Central memory CD4-positive, alpha-beta T cell (primary cell): Measurements from ENCODE around the gene ARVCF.

Source experiments
- DNase-seq: peaks from one replicate; pipeline ENCODE4 v3.0.0; 2022

ARVCF gene

DNA sequence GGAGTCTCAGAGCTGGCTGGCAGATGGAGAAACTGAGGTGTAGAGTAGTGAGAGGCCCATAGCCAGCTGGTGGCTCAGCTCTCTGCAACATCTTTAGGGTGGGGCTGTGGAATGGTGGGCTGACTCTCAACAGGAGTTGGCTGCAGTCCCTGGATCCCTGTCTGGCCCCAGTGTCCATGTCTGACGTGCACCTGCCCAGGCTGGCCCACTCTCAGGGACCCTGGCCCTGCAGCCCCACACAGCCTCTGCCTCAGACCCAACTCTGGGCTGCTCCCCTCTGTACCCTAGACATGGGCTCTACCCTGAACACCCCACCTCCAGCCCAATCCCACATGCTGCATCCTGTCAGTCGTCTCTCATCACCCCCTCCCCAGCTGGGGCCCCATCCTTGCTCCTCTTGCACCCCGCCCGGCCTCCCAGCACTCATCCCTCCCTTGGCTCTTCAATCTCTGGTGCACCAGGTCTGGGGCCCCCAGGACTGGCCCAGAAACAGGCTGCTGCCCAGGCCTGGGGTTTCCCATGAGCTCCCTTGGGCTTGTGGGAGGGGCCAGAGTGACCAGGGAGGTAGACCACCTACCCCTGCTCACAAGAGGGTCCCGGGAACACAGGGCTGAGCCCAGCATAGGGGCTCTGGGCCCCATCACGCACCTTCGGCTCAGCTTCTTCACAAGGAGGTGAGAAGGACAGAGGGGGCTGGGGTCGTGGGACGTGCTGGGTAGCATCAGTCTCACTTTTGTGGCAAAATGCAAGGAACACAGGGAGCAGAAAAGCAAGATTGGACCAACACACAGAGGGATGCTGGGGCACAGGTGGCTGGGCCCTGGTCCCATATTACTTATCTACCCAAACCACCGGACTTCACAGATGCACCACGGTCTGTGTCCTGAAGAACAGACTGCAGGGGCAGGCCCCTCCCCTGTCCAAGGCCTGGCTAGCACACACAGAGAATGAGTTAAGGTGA lies 31.5 kb downstream of the ARVCF start:
- DNase-seq = no peak

DNA sequence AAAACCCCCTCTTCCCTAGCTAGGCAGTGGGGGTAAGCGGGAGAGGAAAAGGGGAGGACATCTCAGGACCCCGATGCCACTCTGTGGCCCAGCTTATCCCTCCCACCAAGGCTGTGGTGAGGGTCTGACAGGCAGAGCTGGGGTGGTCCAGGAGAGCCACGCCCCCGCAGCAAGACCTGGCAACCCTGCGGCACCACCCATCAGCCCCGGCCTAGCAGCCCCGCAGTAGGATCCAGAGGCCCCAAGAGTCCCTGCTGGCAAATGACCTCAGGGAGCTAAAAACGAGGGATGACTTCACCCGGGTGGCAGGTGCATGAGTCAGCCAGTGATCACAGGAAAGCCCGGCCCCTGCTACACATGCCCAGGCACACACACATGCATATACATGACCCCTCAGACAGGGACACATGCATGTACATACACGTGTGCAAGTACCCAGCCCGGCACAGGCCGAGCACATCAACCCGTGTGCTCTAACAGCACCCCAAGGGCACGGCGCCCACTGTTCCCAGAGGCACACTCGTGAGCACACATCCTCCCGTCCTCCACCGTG lies 32.3 kb downstream of the ARVCF start:
- no peak for DNase-seq

DNA sequence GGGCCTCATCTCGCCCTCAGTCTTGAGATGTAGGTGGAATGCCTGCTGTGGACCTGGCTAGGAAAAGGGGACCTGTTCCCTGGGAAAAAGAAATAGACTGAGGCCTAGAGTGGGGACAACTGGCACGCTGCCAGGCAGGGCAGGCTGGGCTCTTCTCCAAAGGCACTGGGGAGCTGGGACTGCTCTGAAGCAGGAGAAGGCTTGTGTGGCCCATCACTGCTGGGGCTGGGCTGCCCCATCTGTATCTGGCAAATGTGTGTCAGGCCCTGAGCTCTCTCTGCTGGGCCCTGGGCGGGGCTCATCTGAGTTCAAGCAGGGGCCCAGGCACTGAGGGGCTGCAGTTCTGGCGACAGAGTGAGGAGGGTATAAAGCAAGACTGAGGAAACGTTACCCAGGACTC lies 32.9 kb downstream of the ARVCF start:
- DNase-seq = no peak

DNA sequence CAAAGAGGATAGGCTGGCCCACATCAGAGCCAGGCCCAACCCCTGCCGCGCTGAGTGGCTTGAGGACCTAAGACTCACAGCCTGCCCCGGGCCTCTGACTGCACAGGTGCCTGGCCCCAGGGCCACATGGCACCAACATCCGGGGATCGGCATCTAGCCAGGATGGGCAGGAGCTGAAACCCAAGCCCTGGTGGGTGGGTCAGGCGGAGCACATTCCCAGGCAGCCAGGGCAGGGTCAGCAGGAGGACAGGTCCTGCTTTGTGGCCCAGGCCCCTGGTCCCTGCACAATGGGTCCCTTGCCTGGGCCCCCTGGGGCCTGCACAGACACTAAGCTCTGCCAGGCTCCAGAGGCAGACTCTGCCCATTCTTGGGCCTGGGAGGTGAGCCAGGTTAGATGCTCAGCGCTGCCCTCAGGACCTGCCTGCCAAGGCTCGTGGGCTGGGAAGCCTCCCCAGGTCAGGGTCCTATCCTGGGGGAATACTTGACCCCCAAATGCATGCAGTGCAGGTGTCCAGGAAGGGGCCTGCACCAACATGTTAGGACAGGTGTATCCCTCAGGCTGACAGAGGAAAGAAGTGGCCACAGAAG lies 33.5 kb downstream of the ARVCF start:
- no peak for DNase-seq

DNA sequence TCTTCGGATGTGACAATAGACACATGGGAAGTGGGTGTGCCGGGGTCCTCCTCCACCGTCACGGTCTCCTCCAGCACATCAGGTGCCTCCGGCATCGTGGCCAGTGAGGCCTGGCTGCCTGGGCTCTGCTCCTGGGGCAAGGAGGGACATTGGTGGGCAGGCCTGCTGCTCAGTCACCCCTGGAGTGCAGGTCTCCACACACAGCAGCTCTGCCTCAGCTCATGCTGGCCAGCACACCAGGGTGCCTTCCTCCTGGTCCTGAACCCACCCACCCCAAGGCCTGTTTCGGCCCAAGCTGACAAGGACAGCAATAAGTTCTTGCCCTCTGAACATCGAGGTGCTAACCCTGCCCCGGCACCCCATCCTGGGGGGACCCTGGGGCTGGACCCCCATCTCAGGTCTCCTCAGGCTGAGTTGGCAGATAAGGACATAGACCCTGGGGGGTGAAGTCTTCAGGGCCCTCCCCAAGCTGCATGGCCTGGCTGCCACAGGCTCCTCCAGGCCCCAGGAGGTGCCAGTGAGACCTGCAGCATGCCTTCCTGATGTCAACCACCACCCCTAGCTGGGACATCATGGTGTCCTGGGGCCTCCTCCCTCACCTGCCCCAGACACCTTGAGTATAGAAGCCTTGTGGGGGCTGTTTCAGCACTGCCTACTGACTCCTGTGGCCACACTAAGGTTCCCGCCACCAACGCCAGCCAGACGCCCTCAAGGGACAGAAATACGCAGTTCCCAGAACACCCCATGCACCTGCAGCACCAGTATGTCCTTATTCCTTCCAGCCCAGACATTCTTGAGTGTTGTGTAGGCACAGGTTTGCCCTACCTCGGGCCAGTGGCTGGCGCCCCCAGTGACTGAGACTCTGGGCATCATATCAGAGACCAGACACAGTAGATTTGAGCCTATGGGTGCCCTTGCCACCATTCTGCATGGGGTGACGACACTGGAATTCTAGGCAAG lies 34.4 kb downstream of the ARVCF start:
- no peak for DNase-seq

DNA sequence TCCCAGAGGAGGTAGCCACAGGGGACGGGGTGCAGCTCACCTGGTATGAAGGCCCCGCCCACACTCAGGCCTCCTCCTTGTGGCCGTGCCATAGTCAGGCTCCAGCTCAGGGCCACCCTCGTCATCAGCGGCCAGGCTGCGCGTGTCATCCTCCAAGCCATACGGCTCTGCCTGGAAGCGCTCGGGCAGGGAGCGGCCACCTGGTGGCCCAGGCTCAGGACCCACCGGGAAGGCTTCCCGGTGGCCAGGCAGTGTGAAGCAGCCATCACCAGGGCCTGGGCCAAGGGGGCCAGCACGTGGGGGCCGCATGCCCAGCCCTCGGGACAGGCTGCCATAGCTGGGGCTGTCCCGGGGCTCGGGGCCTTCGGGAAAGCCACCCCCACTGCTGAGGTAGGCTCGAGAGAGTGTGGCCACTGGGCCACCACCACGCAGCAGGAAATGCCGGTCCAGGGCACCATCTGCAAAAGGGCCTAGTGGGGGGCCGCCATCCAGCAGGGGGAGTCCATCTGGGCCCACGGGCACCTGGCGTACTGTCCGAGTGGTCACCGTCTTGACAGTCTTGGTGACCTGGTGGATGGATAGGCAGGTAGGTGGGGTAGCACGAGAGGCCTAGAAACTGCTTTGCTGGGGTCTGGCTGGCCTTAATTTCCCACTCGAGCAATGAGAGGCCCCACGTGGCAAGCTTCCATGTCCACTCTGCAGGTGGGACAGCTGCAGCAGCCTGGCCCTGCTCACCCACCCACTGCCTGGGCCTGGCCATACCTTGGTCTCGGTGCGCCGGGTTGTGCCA lies 35.3 kb downstream of the ARVCF start:
- DNase-seq = no peak

DNA sequence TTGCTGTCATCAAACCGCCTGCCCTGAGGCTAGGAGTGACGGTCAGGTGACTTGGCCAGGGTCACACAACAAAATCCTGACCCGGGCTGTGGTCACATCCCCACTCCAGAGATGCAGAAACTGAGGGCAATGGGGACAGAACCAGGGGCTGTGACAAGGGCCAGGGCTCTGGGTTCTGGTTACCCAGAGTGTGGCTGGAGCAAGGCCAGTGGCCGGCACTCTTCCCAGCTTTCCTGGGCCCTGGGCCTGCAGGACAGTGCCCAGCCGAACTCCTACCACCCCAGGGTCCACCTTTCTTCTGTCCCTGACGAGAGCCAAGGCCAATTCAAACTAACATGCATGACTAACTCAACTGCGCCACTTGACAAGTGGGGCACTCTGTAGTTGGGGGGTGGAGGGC lies 35.9 kb downstream of the ARVCF start:
- DNase-seq = no peak

DNA sequence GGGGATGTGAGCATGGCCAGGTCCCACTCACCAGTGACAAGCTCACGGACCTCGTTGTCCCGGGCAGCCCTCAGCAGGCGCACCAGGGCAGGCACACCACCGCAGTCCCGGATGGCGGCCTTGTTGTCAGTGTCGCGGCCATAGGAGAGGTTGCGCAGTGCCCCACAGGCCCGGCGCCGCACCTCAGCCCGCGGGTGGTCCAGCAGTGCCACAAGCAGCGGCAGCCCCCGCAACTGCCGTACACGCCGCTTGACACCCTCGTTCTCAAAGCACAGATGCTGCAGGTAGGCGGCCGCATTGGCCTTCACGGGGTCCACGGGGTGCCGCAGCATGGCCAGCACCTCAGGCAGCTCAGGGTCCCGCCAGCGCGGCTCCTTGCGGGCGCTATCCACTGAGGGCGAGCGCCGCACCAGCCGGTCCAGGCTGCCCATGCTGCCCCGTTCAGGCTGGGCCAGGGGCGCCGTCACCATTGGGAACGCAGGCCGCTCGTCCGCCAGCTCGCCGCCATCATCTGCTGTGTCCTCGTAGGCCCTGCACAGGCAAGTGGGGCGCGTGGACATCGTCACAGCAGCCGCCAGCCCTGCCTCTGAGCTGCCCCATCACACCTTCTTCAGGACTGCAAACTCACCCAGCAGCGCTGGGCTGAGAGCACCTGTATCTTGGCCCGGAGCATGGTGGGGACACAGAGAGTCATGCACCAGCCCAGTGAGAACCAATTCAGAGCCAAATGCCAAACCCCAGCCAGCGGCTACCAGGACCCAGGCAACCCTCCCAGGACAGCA lies 36.7 kb downstream of the ARVCF start:
- no peak for DNase-seq

DNA sequence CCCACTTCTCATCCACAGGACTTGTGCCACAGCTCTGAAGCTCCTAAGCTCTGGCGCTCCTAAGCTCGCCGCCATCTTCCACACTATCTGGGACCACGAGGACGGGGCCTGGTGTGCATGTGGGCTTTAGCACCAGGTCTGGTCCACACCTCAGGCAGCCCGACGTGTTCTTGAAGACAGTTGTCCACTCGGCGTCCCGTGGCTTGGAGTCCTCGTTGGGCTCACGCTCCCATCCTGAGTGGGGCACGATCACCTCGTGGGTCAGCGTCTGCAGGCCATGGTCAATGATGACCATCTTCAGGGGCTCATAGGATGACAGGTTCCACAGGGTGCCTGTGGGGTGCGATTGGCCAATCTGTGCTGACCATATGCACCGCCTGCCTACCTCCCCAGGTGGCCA lies 37.9 kb downstream of the ARVCF start:
- no peak for DNase-seq

DNA sequence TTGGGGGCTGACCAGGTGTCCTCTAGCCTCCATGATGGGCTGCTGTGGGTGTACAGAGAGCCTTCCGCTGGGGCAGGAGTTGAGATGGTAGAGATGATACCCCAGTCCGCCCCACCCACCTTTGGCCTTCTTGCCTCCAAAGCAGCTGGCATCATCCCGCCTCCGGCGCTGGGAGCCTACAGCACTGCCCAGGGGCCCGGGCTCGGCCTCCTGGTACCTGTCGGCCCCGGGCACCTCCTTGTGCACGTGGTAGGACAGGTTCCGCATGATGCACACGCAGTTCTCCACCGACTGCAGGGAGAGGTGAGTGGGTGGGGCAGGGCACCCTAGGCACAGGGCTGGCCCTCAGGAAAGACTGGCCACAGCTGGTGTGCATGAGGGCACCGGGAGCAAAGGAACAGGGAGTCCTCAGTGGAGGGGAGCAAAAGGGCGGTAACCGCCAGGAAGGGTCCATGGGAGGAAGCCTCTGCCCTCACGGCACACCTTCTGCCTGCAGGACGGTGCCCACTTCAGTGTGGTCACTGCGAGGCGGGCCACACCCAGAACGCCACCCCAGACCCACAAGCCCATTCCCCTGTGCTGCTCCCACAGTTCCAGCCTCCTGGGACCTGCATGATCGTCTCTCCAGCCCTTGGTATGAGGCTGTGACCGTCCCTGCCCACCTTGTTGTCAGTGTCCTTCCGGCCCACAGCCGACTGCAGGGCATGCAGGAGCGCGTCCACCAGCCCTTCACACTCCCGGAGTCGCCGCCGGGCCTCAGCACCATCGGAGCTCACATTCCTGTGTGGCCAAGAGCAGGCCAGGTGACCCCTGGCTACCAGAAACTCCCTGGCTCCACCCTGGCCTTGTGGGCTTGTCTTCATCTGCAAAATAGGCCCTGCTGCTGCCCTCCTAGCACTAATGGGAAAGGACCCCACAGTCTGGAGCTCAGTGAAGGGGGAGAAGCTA lies 39.1 kb downstream of the ARVCF start:
- DNase-seq = no peak

DNA sequence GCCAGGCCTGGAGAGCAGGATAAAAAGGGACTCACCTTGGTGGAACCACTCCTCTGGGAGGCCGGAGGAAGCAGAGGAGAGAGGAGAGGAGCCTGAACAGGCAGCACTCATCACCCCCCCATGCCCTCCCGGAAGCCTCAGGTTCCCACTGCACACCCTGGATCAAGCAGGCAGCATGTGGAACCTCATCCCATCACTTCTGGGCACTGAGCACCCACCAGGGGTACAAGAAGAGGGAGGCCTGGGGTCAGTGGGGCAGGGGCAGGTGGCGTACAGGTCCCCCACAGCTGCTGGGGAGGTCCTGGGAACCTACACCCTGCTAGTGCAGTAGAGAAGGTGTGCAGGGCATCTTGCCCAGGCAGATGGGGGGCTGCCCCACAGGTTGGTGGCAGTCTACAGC lies 40.0 kb downstream of the ARVCF start:
- DNase-seq = no peak

DNA sequence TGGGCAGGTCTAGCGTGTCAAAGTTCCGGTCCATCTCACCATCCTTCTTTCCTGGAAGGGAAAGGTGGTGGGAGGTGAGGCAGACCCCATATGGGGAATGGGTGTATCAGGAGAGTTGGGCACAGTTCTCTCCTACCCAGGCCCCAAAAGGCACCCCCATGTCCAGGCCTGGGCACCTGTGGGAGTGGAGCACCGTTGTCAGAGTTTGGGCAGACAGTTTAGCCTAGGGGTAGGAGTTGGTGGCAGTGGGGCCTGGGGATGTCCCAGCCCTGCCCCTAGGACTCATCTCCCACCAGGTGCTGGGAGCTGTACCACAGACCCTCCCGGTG lies 41.0 kb downstream of the ARVCF start:
- DNase-seq = no peak

DNA sequence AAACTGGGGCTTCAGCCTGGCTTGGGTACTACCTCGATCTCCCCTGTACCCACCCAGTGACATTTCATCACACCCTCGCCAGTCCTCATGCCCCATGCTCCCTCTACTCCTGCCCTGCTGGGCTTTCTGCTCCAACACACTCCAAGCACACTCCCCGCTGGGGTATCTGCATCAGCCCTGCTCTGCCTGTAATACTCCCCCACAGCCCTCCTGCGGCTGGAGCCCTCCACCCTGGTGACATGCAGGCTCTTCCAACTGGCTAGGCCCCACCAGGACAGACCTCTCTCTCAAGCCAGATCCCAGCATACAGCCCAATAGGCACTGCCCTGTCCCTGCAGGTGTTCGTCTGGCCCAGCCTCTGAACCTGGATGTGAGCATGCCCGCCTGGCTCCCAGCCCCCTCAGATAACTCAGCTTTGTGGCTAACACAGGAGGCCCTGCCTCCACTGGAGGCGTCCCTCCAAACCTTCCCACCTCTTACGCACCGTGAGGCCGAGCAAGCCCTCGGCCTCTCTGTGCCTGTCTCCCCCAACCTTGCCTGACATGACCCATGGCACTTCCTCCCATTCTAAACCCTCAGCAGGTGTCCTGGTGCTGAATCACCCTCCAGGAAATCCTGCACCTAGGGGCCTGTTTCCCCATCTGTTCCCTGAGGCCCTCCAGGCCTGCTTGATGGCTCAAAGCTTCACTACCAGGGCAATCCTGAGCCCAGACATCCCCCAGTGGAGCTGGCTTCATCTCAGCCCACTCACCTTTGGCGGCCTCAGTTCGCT lies 41.5 kb downstream of the ARVCF start:
- no peak for DNase-seq

DNA sequence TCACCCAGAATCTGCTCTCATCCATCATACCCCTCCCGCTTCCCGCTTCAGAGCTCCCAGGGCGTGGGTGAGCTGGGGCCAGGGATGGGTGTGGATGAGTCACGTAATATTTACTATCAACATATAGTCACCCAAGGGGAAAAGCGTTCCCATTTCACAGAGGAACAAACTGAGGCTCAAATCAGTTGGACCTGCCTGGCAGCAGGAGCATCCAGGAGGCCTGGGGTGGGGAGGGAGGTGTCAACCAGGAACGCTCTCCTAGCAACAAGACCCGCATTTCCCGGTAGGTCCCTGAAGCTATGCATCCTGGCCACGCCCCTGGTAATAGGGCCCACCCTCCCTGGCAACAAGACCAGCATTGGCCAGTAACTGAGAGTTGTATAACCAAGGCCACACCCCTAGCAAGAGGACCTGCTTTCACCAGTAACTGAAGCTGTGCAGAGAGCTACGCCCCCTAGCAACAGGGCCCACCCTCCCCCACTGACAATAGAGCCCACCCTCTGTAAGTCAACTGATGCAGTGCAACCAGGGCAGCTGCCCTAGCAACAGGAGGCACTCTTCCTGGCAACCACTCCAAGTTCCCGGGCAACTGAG lies 42.3 kb downstream of the ARVCF start:
- DNase-seq = no peak

DNA sequence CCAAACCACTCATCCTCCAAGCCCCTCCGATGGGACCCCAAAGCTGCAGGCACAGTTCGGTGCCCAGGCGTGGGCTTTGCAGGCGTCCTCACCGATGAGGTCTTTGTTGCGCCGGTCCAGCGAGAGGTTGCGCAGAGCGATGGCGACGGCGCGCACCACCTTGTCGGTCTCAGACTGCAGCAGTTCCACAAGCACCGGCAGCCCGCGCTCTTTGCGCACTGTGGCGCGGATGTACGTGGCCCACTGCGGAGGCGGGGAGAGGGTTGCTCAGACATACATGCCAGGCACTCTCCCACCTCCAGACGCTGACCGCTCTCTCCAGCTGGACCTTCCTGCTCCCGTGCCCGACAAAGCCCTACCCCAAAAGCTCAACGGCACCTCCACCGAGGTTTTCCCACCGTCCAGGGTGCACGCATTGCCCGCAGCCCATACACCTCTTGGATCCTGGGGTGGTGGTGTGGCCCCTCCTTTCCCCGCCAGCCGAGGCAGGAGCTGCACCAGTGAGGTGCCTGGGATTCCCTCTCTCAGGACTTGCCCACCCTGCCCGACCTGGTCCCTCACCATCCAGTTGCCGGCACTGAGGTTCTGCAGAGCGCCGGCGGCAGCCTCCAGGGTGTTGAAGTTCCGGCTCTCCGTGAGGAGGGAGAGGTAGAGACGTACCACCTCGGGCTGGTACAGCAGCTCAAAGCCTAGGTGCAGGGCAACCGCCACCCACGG lies 42.9 kb downstream of the ARVCF start:
- no peak for DNase-seq

DNA sequence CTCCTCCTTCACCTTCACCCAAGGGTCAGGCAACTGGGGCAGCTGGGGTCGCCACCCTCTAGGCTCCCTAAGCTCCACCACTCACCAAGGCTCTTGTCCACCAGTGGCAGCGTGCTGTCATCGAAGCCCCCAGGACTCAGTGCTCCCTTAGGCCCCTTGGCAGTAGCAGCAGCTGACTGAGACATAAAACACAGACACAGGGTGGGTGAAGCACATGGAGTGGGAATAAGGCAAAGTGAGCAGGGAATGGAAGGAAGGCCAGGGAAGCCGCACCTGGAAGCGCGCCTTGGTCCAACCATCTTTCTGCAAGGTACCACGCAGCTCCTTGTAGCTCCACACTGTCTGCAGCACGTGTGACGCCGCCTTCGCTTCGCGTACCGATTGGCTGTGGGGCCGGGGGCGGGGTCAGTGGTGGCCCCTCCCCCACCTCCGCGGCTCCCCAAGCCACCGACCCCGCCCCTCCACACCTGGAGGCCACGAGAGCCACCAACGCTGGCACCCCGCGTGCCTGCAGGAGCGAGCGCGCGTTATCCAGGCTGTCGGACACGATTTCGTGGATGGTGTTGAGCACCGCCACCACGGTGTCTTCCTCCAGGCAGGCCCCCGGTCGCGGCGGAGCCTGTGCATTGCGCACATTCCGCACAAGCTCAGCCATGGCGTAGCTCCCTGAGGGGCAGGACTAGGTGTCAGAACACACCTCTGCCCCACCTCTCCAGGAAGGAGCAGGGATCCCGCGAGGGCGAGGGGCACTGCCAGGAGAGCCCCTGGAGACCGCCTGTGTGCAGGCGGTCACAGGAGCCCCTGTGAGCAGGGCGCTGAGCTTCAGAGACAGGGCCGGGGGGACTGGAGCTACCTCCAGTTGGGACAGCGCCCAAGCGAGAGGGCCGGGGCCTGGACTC lies 43.7 kb downstream of the ARVCF start:
- DNase-seq = no peak

DNA sequence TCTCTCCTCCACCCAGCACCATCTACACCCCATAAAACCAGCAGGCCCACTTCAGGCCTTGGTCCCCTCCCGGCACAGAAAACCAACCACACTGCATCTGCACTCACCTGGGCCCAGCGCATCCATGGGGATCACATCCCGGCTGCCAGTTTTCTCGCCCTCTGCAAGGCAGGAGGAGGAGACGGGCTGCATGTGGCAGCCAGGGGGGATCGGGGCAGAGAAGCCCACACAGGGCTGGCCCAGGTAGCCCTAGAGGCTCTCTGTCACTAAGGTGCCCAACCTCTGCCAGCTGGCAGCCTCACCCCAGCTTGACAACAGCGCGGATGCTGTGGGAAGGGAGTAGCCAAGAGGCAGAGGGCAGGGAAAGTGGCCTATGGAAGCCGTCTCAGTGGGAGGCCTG lies 44.4 kb downstream of the ARVCF start:
- no peak for DNase-seq
